Kidney tubule cell (primary cell): Measurements from ENCODE around the gene LTK.
A peak's percentile ranks its signal among the peaks of the same experiment; 100 is the strongest.
"Not testable (repeated sequence)": the region's sequence is repeated elsewhere in the genome, so short reads cannot be mapped to it uniquely, and the experiment has no call there.

Experiments
- DNase-seq: peaks from one replicate; pipeline ENCODE4 v3.0.0-alpha.2; 2018; ENCODE audit warnings: low spot score

Gene LTK

GRCh38 chr15:41474941-41475340, 38.7 kb downstream of the LTK start:
- DNase-seq: peak; percentile 49

GRCh38 chr15:41474436-41474835, 39.2 kb downstream of the LTK start:
- DNase-seq: no peak

GRCh38 chr15:41473418-41473817, 40.2 kb downstream of the LTK start:
- no peak for DNase-seq

DNA sequence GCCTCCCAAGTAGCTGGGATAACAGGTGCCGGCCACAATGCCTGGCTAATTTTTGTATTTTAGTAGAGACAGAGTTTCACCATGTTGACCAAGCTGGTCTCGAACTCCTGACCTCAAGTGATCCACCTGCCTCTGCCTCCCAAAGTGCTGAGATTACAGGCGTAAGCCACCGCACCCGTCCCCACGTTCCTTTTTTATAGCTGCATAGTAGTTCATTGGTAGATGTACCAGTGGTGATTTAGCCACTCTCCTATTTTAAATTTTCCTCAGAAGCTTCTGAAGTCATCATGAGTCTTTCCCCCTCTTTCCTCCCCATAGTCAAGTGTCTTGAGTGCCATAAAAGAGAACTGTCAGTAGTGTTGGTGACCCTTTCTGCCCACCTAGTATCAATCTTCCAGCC, 44.0 kb downstream of the LTK start:
- not testable (repeated sequence) for DNase-seq

DNA sequence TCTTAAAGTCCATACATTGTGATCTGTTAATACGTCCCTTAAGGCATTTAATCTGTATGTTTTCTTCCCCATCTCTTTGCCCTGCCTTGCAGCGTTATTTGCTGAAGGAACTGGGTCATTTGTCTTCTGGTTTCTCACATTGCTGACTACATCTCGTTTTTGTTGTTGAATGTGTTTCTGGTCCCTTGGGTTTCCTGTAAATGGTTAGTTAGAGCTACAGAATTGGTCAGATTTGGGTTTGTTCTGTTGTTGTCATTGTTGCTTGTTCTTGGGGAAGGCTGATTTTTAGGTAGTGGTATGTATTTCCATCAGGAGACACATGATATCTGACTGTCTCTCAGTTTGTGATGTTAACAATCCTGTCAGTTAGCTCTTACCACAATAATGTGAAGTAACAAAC, 46.9 kb downstream of the LTK start:
- no peak for DNase-seq

GRCh38 chr15:41465822-41466421, 47.7 kb downstream of the LTK start:
- DNase-seq: peak; percentile 60

GRCh38 chr15:41464889-41465580, 48.6 kb downstream of the LTK start:
- DNase-seq: no peak

DNA sequence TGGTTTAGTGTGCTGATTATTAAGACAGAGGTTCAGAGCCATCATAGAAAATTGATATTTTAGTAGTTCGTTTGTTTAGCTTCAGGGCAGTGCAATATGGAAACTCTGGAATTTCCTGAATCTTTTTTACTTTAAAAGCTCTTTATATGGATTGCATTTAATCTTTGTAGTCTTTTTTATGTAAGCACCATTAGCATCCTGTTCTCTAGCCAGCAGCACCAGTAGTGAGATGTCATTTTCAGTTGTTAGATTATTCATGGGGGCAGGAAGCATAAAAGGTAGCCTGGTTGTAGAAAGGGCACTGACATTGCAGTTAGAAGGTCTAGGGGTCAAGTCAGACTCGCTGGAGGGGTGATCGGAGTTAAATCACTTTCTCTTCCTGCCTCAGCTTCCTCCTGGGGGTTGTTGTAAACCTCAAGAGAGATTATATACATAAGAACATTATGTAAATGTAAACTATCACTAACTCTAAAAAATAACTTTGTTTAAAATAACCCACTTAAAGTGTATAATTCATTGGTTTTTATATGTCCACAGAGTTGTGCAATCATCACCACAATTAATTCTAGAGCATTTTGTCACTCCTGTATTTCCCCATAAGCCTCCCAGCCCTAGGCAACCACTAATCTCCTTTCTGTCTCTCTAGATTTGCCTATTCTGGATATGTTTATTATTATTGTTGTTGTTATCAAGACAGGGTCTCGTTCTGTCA, 51.4 kb downstream of the LTK start:
- DNase-seq: no peak
